ENCODE measurements around the gene KANSL1. TPM values are rescaled to one million over a fixed set of nuclear protein-coding genes. Genes with fewer than 3 reads are reported as not detected.

Gene KANSL1
- total and polyA plus RNA-seq, 2 donors (not counting 1 experiment from before 2014, with no cell fraction given): 36.8 to 233 TPM

- no peaks in the 10 kb centered on the region for H3K9me3 Mint-ChIP-seq (ENCODE audit: insufficient read depth)
- H3K27me3 Mint-ChIP-seq: no peaks in the 10 kb centered on the region
- Histone ChIP-seq H3K4me2 (replicated peaks; ENCODE audit: low read depth, low read length, poor library complexity, severe bottlenecking) (no peak overlapping the region), H3K36me3 (replicated peaks in 1 of 2; ENCODE audit: control extremely low read depth in 1 of 2, control insufficient read depth in 1 of 2, extremely low read depth in 1 of 2, insufficient read depth in 2 of 2, low read length in 1 of 2) (no peaks in the 10 kb centered on the region), H3K4me1 (ENCODE audit: control insufficient read depth in 2 of 2, insufficient read depth in 2 of 2, low read length in 2 of 2) (peaks cover 0 to 5% of the 10 kb centered on the region in 2 donors), H3K9me3 (ENCODE audit: control extremely low read depth in 1 of 3, control insufficient read depth in 2 of 3, insufficient read depth in 1 of 3, low read length in 2 of 3) (no peaks in the 10 kb centered on the region), H2AFZ (ENCODE audit: insufficient read depth, low read depth, low read length, poor library complexity, severe bottlenecking) (peak overlapping the region; percentile 5), H3K4me3 (ENCODE audit: control extremely low read depth in 1 of 5, extremely low read depth in 1 of 5, insufficient read depth in 1 of 5, low read depth in 2 of 5, low read length in 4 of 5) (no peak overlapping the region), H4K20me1 (ENCODE audit: control insufficient read depth, insufficient read depth, low read length, poor library complexity, severe bottlenecking) (no peaks in the 10 kb centered on the region), H3K27ac (ENCODE audit: low read length in 2 of 2) (no peak overlapping the region), H3K9ac (ENCODE audit: low read length) (no peak overlapping the region), H3K79me2 (ENCODE audit: control insufficient read depth, insufficient read depth, low read length) (no peaks in the 10 kb centered on the region), H3K27me3 (replicated peaks in 1 of 4; ENCODE audit: control extremely low read depth in 1 of 4, control insufficient read depth in 3 of 4, insufficient read depth in 4 of 4, low read length in 3 of 4) (no peaks in the 10 kb centered on the region)
- intact Hi-C loops (cut with micrococcal nuclease): loop anchor here (1.0 kb wide), 2 partner anchors 42 to 59 kb away; no protein-coding TSS in a partner anchor
- peak; percentile 92 for TF ChIP-seq CTCF (IDR thresholded peaks at IDR 0.05)
- TF ChIP-seq EZH2 (IDR thresholded peaks at IDR 0.05; ENCODE audit: borderline replicate concordance, insufficient read depth, low read depth, low read length, poor library complexity, severe bottlenecking): no peak
- POLR2A ChIA-PET: interaction anchor here (0.6 to 0.7 kb wide), 2 partner anchors 38 to 50 kb away, joined by 3 to 6 read pairs; no protein-coding TSS in a partner anchor
- ATAC-seq (ENCODE audit: low read depth) (peak; percentile 97), DNase-seq (peak; percentile 84)
- H3K4me1 Mint-ChIP-seq: no peaks in the 10 kb centered on the region
- no peak overlapping the region for H3K4me3 Mint-ChIP-seq
- WGBS (ENCODE audit: insufficient coverage): 23% methylated on average over 7 of the region's 8 CpGs
- no peak overlapping the region for H3K27ac Mint-ChIP-seq
- CTCF ChIA-PET: interaction anchor here (0.6 to 7.6 kb wide), 20 partner anchors 12 to 284 kb away, joined by 3 to 122 read pairs (median 4); partner anchors contain the start of gene KANSL1
These were observed 190.8 kb downstream of the KANSL1 start for GRCh38 chr17:46002311-46002972.
